ENCODE data around the gene CXCL14.

CXCL14 gene

GRCh38 chr5:135578685-135579341 is at the start of gene CXCL14:
Gene CXCL14 (minus strand): TSS chr5:135578991. CDS start chr5:135578778, 213 bp downstream.
- peak; percentile 48 to 49 for DNase-seq (ENCODE audit: low read depth in 2 of 2)

GRCh38 chr5:135626636-135627035 is 47.8 kb upstream of the CXCL14 start:
- DNase-seq (ENCODE audit: low read depth in 2 of 2) = no peak

GRCh38 chr5:135625961-135626360 is 47.2 kb upstream of the CXCL14 start:
- no peak for DNase-seq (ENCODE audit: low read depth in 2 of 2)

GRCh38 chr5:135625486-135625885 is 46.7 kb upstream of the CXCL14 start:
- DNase-seq (ENCODE audit: low read depth in 2 of 2) = no peak

GRCh38 chr5:135625061-135625460 is 46.3 kb upstream of the CXCL14 start:
- no peak for DNase-seq (ENCODE audit: low read depth in 2 of 2)

GRCh38 chr5:135623186-135623715 is 44.5 kb upstream of the CXCL14 start:
- no peak for DNase-seq (ENCODE audit: low read depth in 2 of 2)

GRCh38 chr5:135615581-135616260 is 36.9 kb upstream of the CXCL14 start:
- no peak for DNase-seq (ENCODE audit: low read depth in 2 of 2)

- DNase-seq (ENCODE audit: low read depth in 2 of 2) = no peak
Measured at GRCh38 chr5:135615171-135615570, 36.4 kb upstream of the CXCL14 start.

- DNase-seq (ENCODE audit: low read depth in 2 of 2) = no peak
Measured at GRCh38 chr5:135609981-135610380, 31.2 kb upstream of the CXCL14 start.

GRCh38 chr5:135608761-135609443 is 30.1 kb upstream of the CXCL14 start:
- no peak for DNase-seq (ENCODE audit: low read depth in 2 of 2)

GRCh38 chr5:135608361-135608760 is 29.6 kb upstream of the CXCL14 start:
- DNase-seq (ENCODE audit: low read depth in 2 of 2) = no peak

- no peak for DNase-seq (ENCODE audit: low read depth in 2 of 2)
Measured at GRCh38 chr5:135606431-135606830, 27.6 kb upstream of the CXCL14 start.

GRCh38 chr5:135605221-135605620 is 26.4 kb upstream of the CXCL14 start:
- DNase-seq (ENCODE audit: low read depth in 2 of 2) = no peak

- DNase-seq (ENCODE audit: low read depth in 2 of 2) = no peak
Measured at GRCh38 chr5:135604056-135604455, 25.3 kb upstream of the CXCL14 start.

- no peak for DNase-seq (ENCODE audit: low read depth in 2 of 2)
Measured at GRCh38 chr5:135602882-135603721, 24.3 kb upstream of the CXCL14 start.

- DNase-seq (ENCODE audit: low read depth in 2 of 2) = no peak
Measured at GRCh38 chr5:135601466-135601865, 22.7 kb upstream of the CXCL14 start.

- no peak for DNase-seq (ENCODE audit: low read depth in 2 of 2)
Measured at GRCh38 chr5:135600971-135601381, 22.2 kb upstream of the CXCL14 start.

- no peak for DNase-seq (ENCODE audit: low read depth in 2 of 2)
Measured at GRCh38 chr5:135600152-135600570, 21.4 kb upstream of the CXCL14 start.

GRCh38 chr5:135599421-135600151 is 20.8 kb upstream of the CXCL14 start:
- DNase-seq (ENCODE audit: low read depth in 2 of 2) = no peak

- no peak for DNase-seq (ENCODE audit: low read depth in 2 of 2)
Measured at GRCh38 chr5:135598691-135599395, 20.1 kb upstream of the CXCL14 start.
